ENCODE results near the gene NPIPA1.
"Not testable (repeated sequence)": the region's sequence is repeated elsewhere in the genome, so short reads cannot be mapped to it uniquely, and the experiment has no call there.

NPIPA1 gene

DNA sequence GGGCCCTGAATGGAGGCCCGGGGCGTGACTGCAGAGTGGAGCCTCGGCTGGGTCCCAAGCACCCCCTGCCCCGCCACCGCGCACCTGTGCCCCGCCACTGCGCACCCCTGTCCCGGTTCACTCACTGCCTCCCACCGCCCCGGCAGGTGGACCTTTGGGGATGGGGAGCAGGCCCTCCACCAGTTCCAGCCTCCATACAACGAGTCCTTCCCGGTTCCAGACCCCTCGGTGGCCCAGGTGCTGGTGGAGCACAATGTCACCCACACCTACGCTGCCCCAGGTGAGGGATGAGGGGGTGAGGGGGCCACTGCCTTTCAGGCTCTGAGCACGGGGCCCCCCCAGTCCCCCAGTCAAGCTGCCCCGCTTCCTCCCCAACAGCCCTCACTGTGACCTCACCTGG is 12.9 kb upstream of the NPIPA1 start:
- DNase-seq (ENCODE audit: low read depth); H3K4me3 ChIP-seq (ENCODE audit: low read depth, low read length); in situ Hi-C loops (cut with HindIII; ENCODE audit: low sequenced_read_pairs): not testable (repeated sequence)

DNA sequence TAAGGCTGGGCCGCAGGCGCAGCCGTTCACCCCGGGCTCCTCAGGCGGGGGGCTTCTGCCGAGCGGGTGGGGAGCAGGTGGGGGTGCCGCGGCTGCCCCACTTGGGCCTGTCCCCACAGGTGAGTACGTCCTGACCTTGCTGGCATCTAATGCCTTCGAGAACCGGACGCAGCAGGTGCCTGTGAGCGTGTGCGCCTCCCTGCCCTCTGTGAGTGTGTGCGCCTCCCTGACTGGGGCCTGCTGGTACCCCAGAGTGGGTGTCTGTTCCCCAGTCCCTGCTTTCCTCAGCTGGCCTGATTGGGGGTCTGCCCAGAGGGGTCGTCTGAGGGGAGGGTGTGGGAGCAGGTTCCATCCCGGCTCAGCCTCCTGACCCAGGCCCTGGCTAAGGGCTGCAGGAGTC is 12.3 kb upstream of the NPIPA1 start:
- DNase-seq (ENCODE audit: low read depth); H3K4me3 ChIP-seq (ENCODE audit: low read depth, low read length); in situ Hi-C loops (cut with HindIII; ENCODE audit: low sequenced_read_pairs): not testable (repeated sequence)

DNA sequence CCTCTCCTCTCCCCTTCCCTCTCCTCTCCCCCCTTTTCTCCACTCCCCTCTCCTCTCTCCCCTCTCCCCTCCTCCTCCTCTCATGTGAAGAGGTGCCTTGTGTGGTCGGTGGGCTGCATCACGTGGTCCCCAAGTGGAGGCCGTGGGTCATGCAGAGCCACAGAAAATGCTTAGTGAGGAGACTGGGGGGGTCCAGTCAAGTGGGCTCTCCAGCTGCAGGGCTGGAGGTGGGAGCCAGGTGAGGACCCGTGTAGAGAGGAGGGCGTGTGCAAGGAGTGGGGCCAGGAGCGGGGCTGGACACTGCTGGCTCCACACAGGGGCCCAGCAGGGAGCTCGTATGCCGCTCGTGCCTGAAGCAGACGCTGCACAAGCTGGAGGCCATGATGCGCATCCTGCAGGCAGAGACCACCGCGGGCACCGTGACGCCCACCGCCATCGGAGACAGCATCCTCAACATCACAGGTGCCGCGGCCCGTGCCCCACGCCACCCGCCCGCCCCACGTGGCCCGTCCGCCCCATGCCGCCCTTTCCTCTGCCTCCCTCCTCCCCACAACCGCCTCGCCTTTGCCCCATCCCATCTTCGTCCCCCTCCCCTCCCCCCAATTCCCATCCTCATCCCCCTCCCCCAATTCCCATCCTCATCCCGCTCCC is 9.1 kb upstream of the NPIPA1 start:
- H3K4me3 ChIP-seq (ENCODE audit: low read depth, low read length); in situ Hi-C loops (cut with HindIII; ENCODE audit: low sequenced_read_pairs); DNase-seq (ENCODE audit: low read depth): not testable (repeated sequence)

DNA sequence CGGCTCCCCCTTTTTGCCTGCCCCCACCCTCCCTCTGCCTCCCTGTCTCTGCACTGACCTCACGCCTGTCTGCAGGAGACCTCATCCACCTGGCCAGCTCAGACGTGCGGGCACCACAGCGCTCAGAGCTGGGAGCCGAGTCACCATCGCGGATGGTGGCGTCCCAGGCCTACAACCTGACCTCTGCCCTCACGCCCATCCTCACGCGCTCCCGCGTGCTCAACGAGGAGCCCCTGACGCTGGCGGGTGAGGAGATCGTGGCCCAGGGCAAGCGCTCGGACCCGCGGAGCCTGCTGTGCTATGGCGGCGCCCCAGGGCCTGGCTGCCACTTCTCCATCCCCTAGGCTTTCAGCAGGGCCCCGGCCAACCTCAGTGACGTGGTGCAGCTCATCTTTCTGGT is 8.1 kb upstream of the NPIPA1 start:
- DNase-seq (ENCODE audit: low read depth); in situ Hi-C loops (cut with HindIII; ENCODE audit: low sequenced_read_pairs); H3K4me3 ChIP-seq (ENCODE audit: low read depth, low read length): not testable (repeated sequence)

GRCh38 chr16:14930246-14930645 is 7.0 kb upstream of the NPIPA1 start:
- DNase-seq (ENCODE audit: low read depth); in situ Hi-C loops (cut with HindIII; ENCODE audit: low sequenced_read_pairs); H3K4me3 ChIP-seq (ENCODE audit: low read depth, low read length): not testable (repeated sequence)

- in situ Hi-C loops (cut with HindIII; ENCODE audit: low sequenced_read_pairs); DNase-seq (ENCODE audit: low read depth); H3K4me3 ChIP-seq (ENCODE audit: low read depth, low read length): not testable (repeated sequence)
Measured at GRCh38 chr16:14930971-14931370, 6.3 kb upstream of the NPIPA1 start.

DNA sequence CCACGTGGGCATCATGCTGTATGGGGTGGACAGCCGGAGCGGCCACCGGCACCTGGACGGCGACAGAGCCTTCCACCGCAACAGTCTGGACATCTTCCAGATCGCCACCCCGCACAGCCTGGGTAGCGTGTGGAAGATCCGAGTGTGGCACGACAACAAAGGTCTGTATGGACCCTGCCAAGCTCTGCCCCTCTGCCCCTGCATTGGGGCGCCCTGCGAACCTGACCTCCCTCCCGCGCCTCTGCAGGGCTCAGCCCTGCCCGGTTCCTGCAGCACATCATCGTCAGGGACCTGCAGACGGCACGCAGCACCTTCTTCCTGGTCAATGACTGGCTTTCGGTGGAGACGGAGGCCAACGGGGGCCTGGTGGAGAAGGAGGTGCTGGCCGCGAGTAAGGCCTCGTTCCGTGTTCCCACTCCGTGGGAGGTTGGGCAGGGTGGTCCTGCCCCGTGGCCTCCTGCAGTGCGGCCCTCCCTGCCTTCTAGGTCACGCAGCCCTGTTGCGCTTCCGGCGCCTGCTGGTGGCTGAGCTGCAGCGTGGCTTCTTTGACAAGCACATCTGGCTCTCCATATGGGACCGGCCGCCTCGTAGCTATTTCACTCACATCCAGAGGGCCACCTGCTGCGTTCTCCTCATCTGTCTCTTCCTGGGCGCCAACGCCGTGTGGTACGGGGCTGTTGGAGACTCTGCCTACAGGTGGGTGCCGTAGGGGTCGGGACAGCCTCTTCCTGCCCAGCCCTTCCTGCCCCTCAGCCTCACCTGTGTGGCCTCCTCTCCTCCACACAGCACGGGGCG is 4.5 kb upstream of the NPIPA1 start:
- in situ Hi-C loops (cut with HindIII; ENCODE audit: low sequenced_read_pairs); DNase-seq (ENCODE audit: low read depth); H3K4me3 ChIP-seq (ENCODE audit: low read depth, low read length): not testable (repeated sequence)

DNA sequence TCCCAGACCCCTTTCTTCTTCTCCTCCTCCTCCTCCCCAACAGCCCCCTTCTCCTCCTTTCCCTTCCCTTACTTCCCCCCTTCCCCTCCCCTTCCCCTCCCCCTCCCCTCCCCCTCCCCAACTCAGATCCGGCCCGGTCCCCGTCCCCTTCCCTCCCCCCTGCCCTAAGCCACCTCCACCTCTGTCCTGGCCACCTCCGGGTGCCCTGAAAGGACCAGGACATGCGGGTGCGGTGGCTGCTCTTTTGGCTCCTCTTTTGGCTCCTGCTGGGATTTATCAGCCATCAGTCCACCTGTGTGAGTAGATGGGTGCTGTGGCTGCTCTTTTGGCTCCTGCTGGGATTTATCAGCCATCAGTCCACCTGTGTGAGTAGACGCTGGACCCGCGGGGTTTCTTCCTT is 751 bp downstream of the NPIPA1 start:
- H3K4me3 ChIP-seq (ENCODE audit: low read depth, low read length); DNase-seq (ENCODE audit: low read depth); in situ Hi-C loops (cut with HindIII; ENCODE audit: low sequenced_read_pairs): not testable (repeated sequence)

DNA sequence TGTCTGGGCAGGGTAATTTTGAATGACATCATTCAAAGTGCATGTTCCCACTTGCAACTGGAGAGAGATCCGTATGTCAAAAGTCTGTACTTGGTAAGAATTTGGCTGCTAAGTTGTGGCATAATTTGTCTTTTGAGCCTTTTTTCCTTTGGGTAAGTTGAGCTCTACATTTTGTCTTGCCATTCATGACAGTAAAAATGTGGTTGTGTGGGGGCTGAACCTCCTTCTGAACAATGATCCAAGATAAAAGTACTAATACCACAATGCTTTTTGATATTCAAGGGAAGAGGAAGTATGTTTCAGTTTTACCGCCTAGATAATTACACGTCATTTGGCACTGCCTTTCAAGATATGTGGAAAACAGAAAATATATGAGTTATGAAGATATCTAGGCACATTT is 5.4 kb downstream of the NPIPA1 start:
- DNase-seq (ENCODE audit: low read depth); in situ Hi-C loops (cut with HindIII; ENCODE audit: low sequenced_read_pairs): not testable (repeated sequence)

GRCh38 chr16:14955546-14956231 is 18.4 kb downstream of the NPIPA1 start:
- no peak for TF ChIP-seq CTCF (IDR thresholded peaks at IDR 0.05; ENCODE audit: low read depth, low read length, missing control alignments)
- H3K4me3 ChIP-seq (ENCODE audit: low read depth, low read length) = no peak overlapping the region
- in situ Hi-C loops (cut with HindIII; ENCODE audit: low sequenced_read_pairs) = no loop called here
- no peak for DNase-seq (ENCODE audit: low read depth)

More for the DNA sequence above, 5.4 kb downstream of the NPIPA1 start:
- H3K4me3 ChIP-seq (ENCODE audit: low read depth, low read length) = not testable (repeated sequence)

GRCh38 chr16:14957576-14958322 is 20.5 kb downstream of the NPIPA1 start:
- TF ChIP-seq CTCF (IDR thresholded peaks at IDR 0.05; ENCODE audit: low read depth, low read length, missing control alignments) = no peak
- no peak overlapping the region for H3K4me3 ChIP-seq (ENCODE audit: low read depth, low read length)
- DNase-seq (ENCODE audit: low read depth) = no peak
- in situ Hi-C loops (cut with HindIII; ENCODE audit: low sequenced_read_pairs) = no loop called here
